PC-3 (cell line): Measurements from ENCODE around the gene BCAT1. TPM values are rescaled to one million over a fixed set of nuclear protein-coding genes. Genes with fewer than 3 reads are reported as not detected.

Experiments used
- ATAC-seq: fragments of 200-7000 bp; cut with Tn5 transposase; 2 replicates; pipeline ENCODE4 v1.9.1; 2020; ENCODE audit warnings: mild to moderate bottlenecking, moderate library complexity
- BruUV-seq: library from RNA; stranded (reverse); fragments of 400-500 nt; replicated peaks from 2 replicates; lab custom pipeline; 2021; lab: Mats Ljungman, UMichigan
- CTCF ChIA-PET: fragments of 300-600 bp; sonication (Branson Sonifier 250); formaldehyde crosslinking; loops from one replicate; lab custom pipeline; 2022; ENCODE audit warnings: antibody characterized with exemption; lab: Charles Lee
- POLR2A ChIA-PET: fragments of 300-600 bp; sonication (Branson Sonifier 250); formaldehyde crosslinking; loops from one replicate; lab custom pipeline; 2022; ENCODE audit warnings: antibody characterized with exemption; ENCODE audit not compliant: unreplicated experiment; lab: Charles Lee
- DNase-seq: peaks from one replicate; pipeline ENCODE4 v3.0.0-alpha.2; 2015
- H2AFZ ChIP-seq: fragments of 300-600 bp; sonication (generic); 2 replicates; pipeline ENCODE4 v1.6.0; 2016; ENCODE audit warnings: antibody characterized with exemption, low read length
- H3F3A ChIP-seq: fragments of 300-600 bp; sonication (generic); one replicate; pipeline ENCODE4 v1.6.0; 2017; ENCODE audit warnings: antibody characterized with exemption, low read length, control low read depth, mild to moderate bottlenecking; ENCODE audit not compliant: unreplicated experiment
- H3K27ac ChIP-seq: fragments of 300-600 bp; sonication (generic); 2 replicates; pipeline ENCODE4 v1.5.1; 2016; ENCODE audit warnings: mild to moderate bottlenecking, low read length
- H3K27me3 ChIP-seq: fragments of 300-600 bp; sonication (generic); 2 replicates; pipeline ENCODE4 v1.6.1; 2016; ENCODE audit warnings: low read length, mixed read lengths
- H3K36me3 ChIP-seq: fragments of 300-600 bp; sonication (generic); 2 replicates; pipeline ENCODE4 v1.6.1; 2016; ENCODE audit warnings: low read depth, mixed run types, low read length, mixed read lengths
- H3K4me1 ChIP-seq: fragments of 300-600 bp; sonication (generic); 2 replicates; pipeline ENCODE4 v1.5.1; 2016; ENCODE audit warnings: low read length; ENCODE audit not compliant: insufficient read depth
- H3K4me2 ChIP-seq: fragments of 300-600 bp; sonication (generic); 2 replicates; pipeline ENCODE4 v1.6.0; 2016; ENCODE audit warnings: low read length
- H3K4me3 ChIP-seq: fragments of 300-600 bp; sonication (generic); 2 replicates; pipeline ENCODE4 v1.5.1; 2016; ENCODE audit warnings: mild to moderate bottlenecking, low read length, mixed read lengths
- H3K79me2 ChIP-seq: fragments of 300-600 bp; sonication (generic); 2 replicates; pipeline ENCODE4 v1.6.1; 2017; ENCODE audit warnings: low read length, mixed read lengths
- H3K9ac ChIP-seq: fragments of 300-600 bp; sonication (generic); 2 replicates; pipeline ENCODE4 v1.6.0; 2016; ENCODE audit warnings: mild to moderate bottlenecking, low read length
- H3K9me2 ChIP-seq: fragments of 300-600 bp; sonication (generic); replicated peaks from 2 replicates; pipeline ENCODE4 v1.6.1; 2016; ENCODE audit warnings: mixed run types, low read length, mixed read lengths
- H3K9me3 ChIP-seq: fragments of 300-600 bp; sonication (generic); 2 replicates; pipeline ENCODE4 v1.6.1; 2016; ENCODE audit warnings: low read length, mixed read lengths
- H4K20me1 ChIP-seq: fragments of 300-600 bp; sonication (generic); 2 replicates; pipeline ENCODE4 v1.6.1; 2016; ENCODE audit warnings: low read length, mixed read lengths
- EZH2 ChIP-seq: fragments of 300-600 bp; sonication (generic); IDR thresholded peaks from one replicate; pipeline ENCODE4 v1.6.1; 2017; ENCODE audit warnings: antibody characterized with exemption, mild to moderate bottlenecking, low read length; ENCODE audit not compliant: unreplicated experiment
- EZH2phosphoT487 ChIP-seq: fragments of 300-600 bp; sonication (generic); IDR thresholded peaks from 2 replicates; pipeline ENCODE4 v1.6.1; 2018; ENCODE audit warnings: mild to moderate bottlenecking, antibody characterized with exemption, low read length, borderline replicate concordance
- intact Hi-C: fragments of 100-400 bp; cut with micrococcal nuclease; formaldehyde crosslinking; loops from 2 replicates; pipeline ENCODE4 v1.9.0; 2023
- total RNA-seq: library from RNA; depleted of rRNA; stranded (reverse); fragments of >200 nt; gene quantifications from 2 replicates; pipeline ENCODE4 v1.2.3, GENCODE V29; 2014
- TF ChIP-seq, protein P1 (sequence below): fragments of 300-600 bp; sonication (generic); conservative IDR thresholded peaks from 2 replicates; pipeline ENCODE4 v1.5.1; 2017; ENCODE audit warnings: antibody characterized with exemption, low read depth, mild to moderate bottlenecking, low read length

BCAT1 gene
- total RNA-seq, 1 experiment from 2014 or later, result not detected

DNA sequence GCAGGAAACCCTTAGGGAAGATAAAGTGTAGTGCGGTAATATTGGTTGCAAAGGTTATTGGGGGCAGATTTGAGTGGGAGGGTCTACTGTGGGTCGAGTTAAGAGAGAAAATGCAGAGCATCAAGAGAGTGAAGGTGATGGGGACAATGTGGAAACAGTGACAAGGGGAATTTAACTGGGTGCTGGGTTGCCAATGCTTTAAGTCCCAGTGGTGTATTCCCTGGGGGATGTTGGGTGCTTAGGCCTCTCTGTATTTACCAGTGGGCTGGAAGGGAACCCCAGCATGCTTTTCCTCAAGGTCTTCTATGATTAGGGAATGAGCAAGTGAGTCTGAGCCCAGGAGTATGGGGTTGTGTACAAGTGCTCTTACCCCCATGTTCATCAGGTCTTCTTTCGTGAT lies 10.6 kb downstream of the BCAT1 start:
- DNase-seq (no peak), ATAC-seq (no peak)
- Histone ChIP-seq H3K4me2 (no peak overlapping the region), H3K4me1 (no peaks in the 10 kb centered on the region), H3K9me2 (no peaks in the 10 kb centered on the region), H3K36me3 (no peaks in the 10 kb centered on the region), H2AFZ (no peak overlapping the region), H3K27me3 (no peaks in the 10 kb centered on the region), H3K4me3 (no peak overlapping the region), H3F3A (no peaks in the 10 kb centered on the region), H3K9ac (no peak overlapping the region), H4K20me1 (no peaks in the 10 kb centered on the region), H3K27ac (no peak overlapping the region), H3K9me3 (no peaks in the 10 kb centered on the region), H3K79me2 (no peaks in the 10 kb centered on the region)
- intact Hi-C loops, result no loop called here
- TF ChIP-seq, protein P1, sequence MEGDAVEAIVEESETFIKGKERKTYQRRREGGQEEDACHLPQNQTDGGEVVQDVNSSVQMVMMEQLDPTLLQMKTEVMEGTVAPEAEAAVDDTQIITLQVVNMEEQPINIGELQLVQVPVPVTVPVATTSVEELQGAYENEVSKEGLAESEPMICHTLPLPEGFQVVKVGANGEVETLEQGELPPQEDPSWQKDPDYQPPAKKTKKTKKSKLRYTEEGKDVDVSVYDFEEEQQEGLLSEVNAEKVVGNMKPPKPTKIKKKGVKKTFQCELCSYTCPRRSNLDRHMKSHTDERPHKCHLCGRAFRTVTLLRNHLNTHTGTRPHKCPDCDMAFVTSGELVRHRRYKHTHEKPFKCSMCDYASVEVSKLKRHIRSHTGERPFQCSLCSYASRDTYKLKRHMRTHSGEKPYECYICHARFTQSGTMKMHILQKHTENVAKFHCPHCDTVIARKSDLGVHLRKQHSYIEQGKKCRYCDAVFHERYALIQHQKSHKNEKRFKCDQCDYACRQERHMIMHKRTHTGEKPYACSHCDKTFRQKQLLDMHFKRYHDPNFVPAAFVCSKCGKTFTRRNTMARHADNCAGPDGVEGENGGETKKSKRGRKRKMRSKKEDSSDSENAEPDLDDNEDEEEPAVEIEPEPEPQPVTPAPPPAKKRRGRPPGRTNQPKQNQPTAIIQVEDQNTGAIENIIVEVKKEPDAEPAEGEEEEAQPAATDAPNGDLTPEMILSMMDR, result no peak
- TF ChIP-seq EZH2 (no peak), EZH2phosphoT487 (no peak)
- POLR2A ChIA-PET, result no interaction called here
- CTCF ChIA-PET, result no interaction called here
- BruUV-seq, result no TSS peak

DNA sequence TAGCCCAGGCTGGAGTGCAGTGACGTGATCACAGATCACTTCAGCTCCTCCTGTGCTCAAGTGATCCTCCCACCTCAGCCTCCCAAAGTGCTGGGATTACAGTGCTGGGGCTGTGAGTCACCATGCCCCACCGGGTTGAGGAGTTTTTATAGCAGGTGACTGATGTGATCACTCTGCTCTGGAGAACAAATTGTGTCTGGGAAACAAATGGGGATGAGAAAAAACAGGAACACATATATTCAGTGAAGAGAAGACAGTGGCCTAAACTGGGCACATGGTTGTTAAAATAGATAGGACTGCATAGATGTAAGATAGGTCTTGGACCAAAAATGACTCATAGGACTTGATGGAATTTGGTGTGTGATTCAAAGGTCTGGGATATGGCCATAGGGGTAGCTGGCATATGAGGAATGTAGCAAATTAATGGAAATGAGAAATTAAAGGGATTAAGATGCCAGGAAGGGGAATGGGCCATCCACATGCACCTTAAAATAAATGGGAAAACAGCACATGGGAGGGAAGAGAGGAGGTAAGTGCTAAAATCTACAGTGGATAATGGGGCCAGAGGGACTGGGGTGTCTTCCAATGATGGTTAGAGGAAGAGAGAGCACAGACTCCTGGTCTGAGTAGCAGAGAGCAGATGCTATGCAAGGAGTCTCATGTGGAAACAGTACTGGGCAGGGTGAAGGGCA lies 11.2 kb downstream of the BCAT1 start:
- Histone ChIP-seq H3K4me1 (no peaks in the 10 kb centered on the region), H3K36me3 (no peaks in the 10 kb centered on the region), H3K27ac (no peak overlapping the region), H3K9me3 (no peaks in the 10 kb centered on the region), H3K79me2 (no peaks in the 10 kb centered on the region), H3K4me3 (no peak overlapping the region), H3K27me3 (no peaks in the 10 kb centered on the region), H4K20me1 (no peaks in the 10 kb centered on the region), H3K9me2 (no peaks in the 10 kb centered on the region), H3K4me2 (no peak overlapping the region), H2AFZ (no peak overlapping the region), H3K9ac (no peak overlapping the region), H3F3A (no peaks in the 10 kb centered on the region)
- ChIA-PET POLR2A (no interaction called here), CTCF (no interaction called here)
- no peak for TF ChIP-seq EZH2phosphoT487
- TF ChIP-seq, protein P1, result no peak
- TF ChIP-seq EZH2, result no peak
- intact Hi-C loops, result no loop called here
- no peak for DNase-seq
- ATAC-seq, result no peak
- BruUV-seq, result no TSS peak

DNA sequence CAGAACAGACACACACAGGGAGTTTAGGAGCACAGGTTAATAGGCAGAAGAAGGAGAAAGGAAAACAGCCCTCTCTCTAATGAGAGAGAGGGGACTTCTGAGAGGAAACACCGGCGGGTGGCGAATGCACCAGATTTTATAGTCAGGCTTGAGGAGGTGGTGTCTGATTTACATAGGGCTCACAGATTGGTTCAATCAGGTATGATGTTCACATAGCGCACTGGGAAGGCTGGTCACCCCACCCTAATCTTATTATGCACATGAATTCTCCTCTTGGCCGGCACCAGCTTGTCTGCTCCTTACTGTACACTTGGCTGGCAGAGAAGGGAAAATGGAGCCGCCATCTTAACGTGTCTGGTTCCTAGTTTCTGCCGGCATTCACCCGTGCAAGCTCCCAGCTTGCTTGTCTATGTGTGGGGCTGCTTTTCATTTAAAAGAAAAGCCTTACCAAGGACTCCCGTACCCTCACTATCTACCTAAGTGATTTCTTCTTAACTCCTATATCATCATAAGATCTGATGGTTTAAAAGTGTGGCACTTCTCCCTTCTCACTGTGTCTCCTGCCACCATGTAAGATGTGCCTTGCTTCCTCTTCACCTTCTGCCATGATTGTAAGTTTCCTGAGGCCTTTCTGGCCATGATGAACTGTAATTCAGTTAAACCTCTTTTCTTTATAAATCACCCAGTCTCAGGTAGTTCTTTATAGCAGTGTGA lies 15.1 kb downstream of the BCAT1 start:
- H3K27me3 ChIP-seq, result no peaks in the 10 kb centered on the region
- H3F3A ChIP-seq, result no peaks in the 10 kb centered on the region
- no peak overlapping the region for H3K4me3 ChIP-seq
- no peaks in the 10 kb centered on the region for H3K4me1 ChIP-seq
- no peak for DNase-seq
- no peaks in the 10 kb centered on the region for H3K9me2 ChIP-seq
- H3K27ac ChIP-seq, result no peak overlapping the region
- H3K36me3 ChIP-seq, result no peaks in the 10 kb centered on the region
- H4K20me1 ChIP-seq, result no peaks in the 10 kb centered on the region
- BruUV-seq, result no TSS peak
- no peaks in the 10 kb centered on the region for H3K9me3 ChIP-seq
- TF ChIP-seq EZH2phosphoT487 (no peak), EZH2 (no peak)
- TF ChIP-seq, protein P1, result no peak
- ChIA-PET POLR2A (no interaction called here), CTCF (no interaction called here)
- intact Hi-C loops, result no loop called here
- H3K4me2 ChIP-seq, result no peak overlapping the region
- H3K9ac ChIP-seq, result no peak overlapping the region
- no peak for ATAC-seq
- H2AFZ ChIP-seq, result no peak overlapping the region
- H3K79me2 ChIP-seq, result no peaks in the 10 kb centered on the region
